HepG2 (cell line): ENCODE data around the gene ZC3H18. TPM values are rescaled to one million over a fixed set of nuclear protein-coding genes. Genes with fewer than 3 reads are reported as not detected.

Experiments
- BHLHE40 ChIP-seq: IDR thresholded peaks from 2 replicates; pipeline ENCODE4 v1.6.1; 2011; ENCODE audit warnings: low read length, improper control_type of control experiment
- CHCHD3 ChIP-seq: sonication (generic); formaldehyde crosslinking; IDR thresholded peaks from 2 replicates; pipeline ENCODE4 v1.8.0; 2022; ENCODE audit warnings: mild to moderate bottlenecking, missing genetic modification reagents, moderate library complexity
- CREB3 ChIP-seq: sonication (generic); formaldehyde crosslinking; IDR thresholded peaks from 2 replicates; pipeline ENCODE4 v1.5.0; 2020; ENCODE audit warnings: missing genetic modification reagents
- EZH2 ChIP-seq: conservative IDR thresholded peaks from 2 replicates; pipeline ENCODE4 v1.6.1; 2012; ENCODE audit warnings: mild to moderate bottlenecking, low read depth, low read length, moderate library complexity
- HMG20A ChIP-seq: IDR thresholded peaks from 2 replicates; pipeline ENCODE4 v1.6.1; 2016; ENCODE audit warnings: borderline replicate concordance
- KLF11 ChIP-seq: IDR thresholded peaks from 2 replicates; pipeline ENCODE4 v1.6.1; 2016; ENCODE audit warnings: missing compliant biosample characterization
- NONO ChIP-seq, 2 experiments: fragments of 450-650 bp in 1 of 2; sonication (generic) in 1 of 2; formaldehyde crosslinking in 1 of 2; IDR thresholded peaks in 1 of 2; conservative IDR thresholded peaks in 1 of 2; 2 replicates each; pipeline versions ENCODE4 v1.6.1 to v1.8.0; 2017 to 2022; ENCODE audit warnings: mild to moderate bottlenecking in 1 of 2, missing genetic modification reagents in 1 of 2, moderate library complexity in 1 of 2
- SMARCC2 ChIP-seq: fragments of 450-650 bp; IDR thresholded peaks from 2 replicates; pipeline ENCODE4 v1.6.1; 2017; ENCODE audit warnings: antibody characterized with exemption, mild to moderate bottlenecking
- ZNF687 ChIP-seq: sonication (generic); formaldehyde crosslinking; IDR thresholded peaks from 2 replicates; pipeline ENCODE4 v1.5.1; 2020; ENCODE audit warnings: mild to moderate bottlenecking, missing genetic modification reagents, moderate library complexity
- polyA plus RNA-seq, 8 experiments: library from polyadenylated mRNA; depleted of rRNA in 3 of 8; stranded (reverse) in 7 of 8; unstranded in 1 of 8; fragments of >200 nt; fragmentation: Illumina TruSeq in 4 of 8; extraction: Trizol in 4 of 8; gene quantifications; 2 replicates each; pipeline versions ENCODE4 v1.2.1 to v1.2.3, GENCODE V29; 2011 to 2016; ENCODE audit warnings: low read depth in 4 of 8, missing spikeins in 1 of 8, mixed read lengths in 1 of 8; ENCODE audit not compliant: insufficient read depth in 1 of 8
- total RNA-seq, 5 experiments: library from RNA; depleted of rRNA; stranded (reverse); fragments of >200 nt; fragmentation: Illumina TruSeq; extraction: Trizol; gene quantifications; 2 replicates each; pipeline ENCODE4 v1.2.3, GENCODE V29; 2016; ENCODE audit warnings: low read depth in 1 of 5
- TF ChIP-seq, protein P1 (sequence below): IDR thresholded peaks from 2 replicates; pipeline ENCODE4 v1.6.1; 2016; ENCODE audit warnings: mild to moderate bottlenecking, missing biosample characterization, missing genetic modification reagents

Gene ZC3H18
- total and polyA plus RNA-seq, 2 of the 13 experiments (the other 11 are each of a cell fraction or from before 2014, with no cell fraction given): 11.2 to 27.4 TPM

GRCh38 chr16:88550246-88550661 lies 19.9 kb upstream of the ZC3H18 start (continued):
- TF ChIP-seq CREB3 (CRISPR knock-in tag): no peak
- peak; percentile 86 for TF ChIP-seq ZNF687
- TF ChIP-seq BHLHE40: no peak
- no peak for TF ChIP-seq HMG20A
- TF ChIP-seq, protein P1, sequence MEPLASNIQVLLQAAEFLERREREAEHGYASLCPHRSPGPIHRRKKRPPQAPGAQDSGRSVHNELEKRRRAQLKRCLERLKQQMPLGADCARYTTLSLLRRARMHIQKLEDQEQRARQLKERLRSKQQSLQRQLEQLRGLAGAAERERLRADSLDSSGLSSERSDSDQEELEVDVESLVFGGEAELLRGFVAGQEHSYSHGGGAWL (CRISPR knock-in tag): no peak
- TF ChIP-seq KLF11: no peak
- no peak for TF ChIP-seq NONO (IDR thresholded peaks at IDR 0.05)
- TF ChIP-seq NONO (CRISPR knock-in tag; conservative IDR thresholded peaks at IDR 0.05): no peak
- no peak for TF ChIP-seq EZH2
- no peak for TF ChIP-seq CHCHD3 (CRISPR knock-in tag)
- no peak for TF ChIP-seq SMARCC2
